Activated gamma-delta T cell (primary cell): ENCODE measurements around the gene SNW1.
"Not testable (repeated sequence)": the region's sequence is repeated elsewhere in the genome, so short reads cannot be mapped to it uniquely, and the experiment has no call there.

ENCODE experiments used
- DNase-seq: peaks from one replicate; lab custom pipeline; 2025; lab: John Stamatoyannopoulos, UW
- total RNA-seq, 2 donors: gene quantifications; one replicate each; lab custom pipeline; 2026; lab: John Stamatoyannopoulos, UW

SNW1 gene
- total RNA-seq = 121 to 127 reads per million in 2 donors

DNA sequence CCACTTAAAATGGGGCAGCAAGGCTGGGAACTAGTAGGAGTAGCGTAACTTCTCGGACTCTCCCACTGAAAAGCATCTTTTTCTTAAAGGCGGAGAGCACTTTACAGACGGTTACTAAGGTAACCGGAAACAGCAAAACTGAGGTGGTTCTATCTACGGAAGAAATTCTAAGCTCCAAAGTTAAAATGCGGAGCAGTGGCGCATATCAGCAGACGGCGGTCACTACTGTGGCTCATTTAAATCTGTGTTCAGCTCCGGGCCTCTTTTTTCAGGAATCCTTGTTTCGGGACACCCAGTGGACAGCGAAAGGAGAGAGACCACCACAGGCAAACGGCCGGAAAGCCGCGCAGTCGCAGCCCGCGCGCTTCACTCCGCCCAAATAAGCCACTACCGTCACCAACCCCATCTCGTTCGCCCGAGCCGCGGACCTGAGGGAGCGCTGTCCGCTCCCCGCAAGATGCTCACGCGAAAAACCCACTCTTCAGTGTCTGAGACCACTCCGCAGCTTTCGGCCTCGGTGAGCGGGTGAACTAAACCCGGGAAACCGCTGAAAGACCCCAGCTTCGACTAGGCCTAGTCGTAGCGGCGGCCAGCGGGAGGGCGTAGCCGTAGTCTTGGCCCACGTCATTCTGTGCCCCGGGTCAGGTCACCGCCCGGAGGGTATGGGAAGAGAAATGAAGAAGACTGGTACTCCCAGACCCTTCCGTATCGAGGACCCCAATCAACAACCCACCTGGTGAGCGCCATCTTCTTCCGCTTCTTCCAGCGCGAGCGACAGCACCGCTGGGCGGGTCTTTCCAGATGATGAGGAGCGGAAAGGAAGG is at the start of gene SNW1:
SNW1 (minus strand) TSS at position 776 of the 824 bp plus-strand sequence; CDS start at position 747, 29 bp downstream.
- peak; percentile 72 for DNase-seq

DNA sequence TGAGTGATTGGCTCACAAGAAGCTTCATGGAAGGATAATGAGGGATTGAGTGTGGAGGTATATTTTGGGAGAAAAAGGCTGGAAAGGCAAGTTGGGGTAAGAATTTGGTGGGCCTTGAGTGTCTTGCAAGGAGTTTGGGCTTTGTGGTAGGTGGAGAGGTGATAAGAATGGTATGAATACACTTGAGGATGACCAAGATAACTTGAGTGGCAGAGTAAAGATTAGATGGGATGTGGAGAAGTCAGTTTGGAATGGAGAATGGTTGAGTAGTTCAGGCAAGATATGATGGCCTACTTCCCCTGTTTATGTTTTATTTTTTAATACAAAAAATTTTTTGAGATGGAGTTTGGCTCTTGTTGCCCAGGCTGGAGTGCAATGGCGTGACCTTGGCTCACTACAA is 48.1 kb upstream of the SNW1 start:
- no peak for DNase-seq

DNA sequence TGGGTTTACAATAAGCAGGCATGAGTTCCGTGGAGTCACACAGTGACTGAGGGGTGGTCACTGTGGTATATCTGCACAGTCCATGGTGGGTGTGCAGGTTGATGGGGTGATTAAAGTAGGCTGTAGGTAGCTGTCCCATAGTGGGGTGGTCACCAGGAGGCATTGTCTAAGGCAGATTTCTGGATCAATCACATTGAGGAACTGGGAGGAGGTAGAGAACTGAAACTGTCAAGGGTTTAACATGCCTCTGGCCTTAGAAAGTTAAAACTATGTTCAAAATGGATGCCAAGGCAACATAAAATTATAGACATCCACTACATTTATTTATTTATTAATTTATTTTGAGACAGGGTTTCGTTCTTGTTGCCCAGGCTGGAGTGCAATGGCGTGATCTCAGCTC is 47.3 kb upstream of the SNW1 start:
- DNase-seq = no peak

DNA sequence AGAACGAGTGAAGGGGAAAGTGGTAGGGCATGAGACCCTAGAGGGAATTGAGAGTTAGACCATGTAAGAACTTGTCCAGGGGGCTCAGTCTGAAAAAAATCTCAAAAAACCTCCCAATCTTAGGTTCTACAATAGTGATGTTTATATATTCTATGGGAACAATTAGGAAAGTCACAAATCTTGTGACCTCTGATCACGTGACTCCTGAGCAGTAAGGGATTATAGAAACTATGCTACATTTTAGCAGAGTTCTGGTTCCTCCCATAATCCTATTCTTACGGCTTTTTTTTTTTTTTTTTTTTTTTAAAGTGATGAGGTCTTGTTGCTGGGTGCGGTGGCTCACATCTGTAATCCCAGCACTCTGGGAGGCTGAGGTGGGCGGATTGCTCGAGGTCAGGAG is 44.8 kb upstream of the SNW1 start:
- DNase-seq = no peak

DNA sequence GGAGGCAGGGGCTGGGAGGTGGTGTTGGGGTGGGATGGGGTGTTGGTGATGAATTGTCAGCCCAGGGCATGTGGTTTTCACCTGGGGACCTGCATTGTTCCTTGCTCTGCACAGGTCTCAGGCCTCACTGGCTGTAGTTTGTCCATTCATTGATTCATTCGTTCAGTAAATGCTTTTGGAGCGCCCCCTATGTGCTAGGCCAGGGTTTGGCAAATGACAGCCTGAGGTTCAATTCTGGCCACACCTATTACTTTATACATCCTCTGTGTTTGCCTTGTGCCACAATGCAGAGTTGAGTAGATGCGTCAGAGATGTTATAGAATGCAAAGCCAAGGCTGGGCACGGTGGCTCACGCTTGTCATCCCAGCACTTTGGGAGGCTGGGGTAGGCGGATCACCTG is 43.6 kb upstream of the SNW1 start:
- no peak for DNase-seq

DNA sequence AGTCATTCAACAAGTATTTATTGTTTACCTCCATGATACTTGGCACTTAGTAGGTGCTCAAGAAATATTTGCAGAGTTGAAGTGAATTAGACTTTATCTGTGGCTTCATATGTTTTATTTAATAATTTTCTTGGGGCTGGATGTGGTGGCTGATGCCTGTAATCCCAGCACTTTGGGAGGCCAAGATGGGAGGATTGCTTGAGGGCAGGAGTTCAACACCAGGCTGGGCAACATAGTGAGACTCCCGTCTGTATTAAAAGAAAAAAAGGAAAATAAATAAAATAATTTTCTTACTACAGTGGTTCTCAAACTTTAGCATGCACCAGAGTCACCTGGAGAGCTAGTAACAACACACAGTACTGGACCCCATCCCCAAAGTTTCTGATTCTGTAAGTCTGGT is 39.9 kb upstream of the SNW1 start:
- DNase-seq = no peak

DNA sequence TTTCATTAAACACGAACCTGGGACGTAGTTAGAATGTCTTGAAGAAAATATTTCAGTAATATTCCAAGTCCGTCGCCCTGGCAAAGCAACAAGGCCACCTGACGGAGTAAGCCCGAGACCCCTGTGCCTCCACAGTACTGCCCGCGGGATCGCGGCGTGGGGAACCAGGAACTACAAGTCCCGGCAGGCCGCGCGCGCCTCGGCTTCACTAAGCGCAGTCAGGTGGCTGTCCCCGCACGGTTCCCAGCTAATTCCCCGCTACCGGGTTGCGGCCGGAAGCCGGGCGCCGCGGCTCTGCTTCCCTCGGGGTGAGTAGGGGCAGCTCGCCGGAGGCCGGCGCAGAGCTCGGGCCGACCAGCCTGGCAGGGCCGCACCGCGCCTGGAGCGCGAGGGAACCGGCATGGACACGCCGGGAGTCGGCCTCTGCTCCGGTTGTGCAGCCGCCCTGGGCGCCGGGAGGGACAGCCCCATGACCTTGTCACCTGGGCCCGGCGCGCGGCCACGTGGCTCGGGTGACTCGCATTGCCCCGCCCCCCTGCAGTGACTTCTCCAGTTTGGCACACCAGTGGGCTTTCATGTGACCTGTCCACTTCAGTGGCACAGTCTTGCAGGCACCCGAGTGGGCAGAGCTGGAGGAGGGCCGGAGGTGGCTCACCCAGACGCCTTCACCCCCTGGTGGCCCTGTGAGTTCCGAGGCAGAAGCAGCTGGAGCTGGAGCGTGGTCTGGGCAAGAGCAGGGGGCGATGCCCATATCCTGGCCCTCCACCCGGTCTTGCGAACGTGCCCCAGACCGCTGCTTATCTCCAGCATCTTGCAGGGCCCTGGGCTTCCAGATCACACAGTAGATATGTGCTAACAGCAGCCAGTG is 39.1 kb upstream of the SNW1 start, which contains the start of gene ADCK1:
ADCK1 (plus strand) TSS at position 247 of the 868 bp plus-strand sequence. CDS start 18,870 bp downstream, outside the sequence.
- DNase-seq = peak; percentile 75

DNA sequence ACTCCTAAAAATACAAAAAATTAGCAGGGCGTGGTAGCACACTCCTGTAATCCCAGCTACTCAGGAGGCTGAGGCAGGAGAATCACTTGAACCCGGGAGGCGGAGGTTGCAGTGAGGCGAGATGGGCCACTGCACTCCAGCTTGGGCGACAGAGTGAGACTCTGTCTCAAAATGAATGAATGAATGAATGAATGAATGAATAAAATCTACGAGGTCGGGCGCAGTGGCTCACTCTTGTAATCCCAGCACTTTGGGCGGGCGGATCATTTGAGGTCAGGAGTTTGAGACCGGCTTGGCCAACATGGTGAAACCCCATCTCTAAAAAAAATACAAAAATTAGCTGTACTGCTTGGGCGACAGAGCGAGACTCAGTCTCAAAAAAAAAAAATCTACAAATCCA is 38.5 kb upstream of the SNW1 start:
- not testable (repeated sequence) for DNase-seq

DNA sequence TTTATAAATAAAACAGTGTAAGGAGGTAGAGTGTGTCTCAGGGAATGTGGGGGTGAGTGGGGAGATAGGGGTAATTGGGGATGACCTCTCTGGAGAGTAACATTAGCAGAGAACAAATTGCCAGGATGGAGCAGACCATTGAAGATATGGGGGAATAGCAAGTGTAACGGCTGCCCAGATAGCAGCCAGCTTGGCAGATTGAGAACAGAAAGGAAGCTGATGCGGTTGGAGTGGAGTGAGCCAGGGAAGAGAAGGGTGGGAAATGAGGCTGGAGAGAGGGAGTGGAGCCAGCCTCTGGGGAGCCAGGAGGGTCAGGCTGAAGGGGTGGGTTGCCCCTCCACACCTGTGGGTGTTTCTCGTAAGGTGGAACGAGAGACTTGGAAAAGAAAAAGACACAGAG is 33.4 kb upstream of the SNW1 start:
- no peak for DNase-seq

DNA sequence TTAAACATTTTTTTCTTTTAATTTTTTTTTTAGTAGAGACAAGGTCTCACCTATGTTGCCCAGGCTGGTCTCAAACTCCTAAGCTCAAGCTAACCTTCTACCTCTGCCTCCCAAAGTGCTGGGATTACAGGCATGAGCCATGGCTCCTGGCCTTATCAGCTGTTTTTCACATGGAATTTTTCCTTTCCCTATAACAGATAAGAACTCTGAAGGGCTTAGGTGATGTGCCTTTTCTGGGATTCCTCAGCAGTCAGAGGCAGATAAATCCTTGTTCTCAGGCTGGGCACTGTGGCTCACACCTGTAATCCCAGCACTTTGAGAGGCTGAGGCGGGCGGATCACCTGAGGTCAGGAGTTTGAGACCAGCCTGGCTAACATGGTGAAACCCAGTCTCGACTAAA is 32.3 kb upstream of the SNW1 start:
- not testable (repeated sequence) for DNase-seq

DNA sequence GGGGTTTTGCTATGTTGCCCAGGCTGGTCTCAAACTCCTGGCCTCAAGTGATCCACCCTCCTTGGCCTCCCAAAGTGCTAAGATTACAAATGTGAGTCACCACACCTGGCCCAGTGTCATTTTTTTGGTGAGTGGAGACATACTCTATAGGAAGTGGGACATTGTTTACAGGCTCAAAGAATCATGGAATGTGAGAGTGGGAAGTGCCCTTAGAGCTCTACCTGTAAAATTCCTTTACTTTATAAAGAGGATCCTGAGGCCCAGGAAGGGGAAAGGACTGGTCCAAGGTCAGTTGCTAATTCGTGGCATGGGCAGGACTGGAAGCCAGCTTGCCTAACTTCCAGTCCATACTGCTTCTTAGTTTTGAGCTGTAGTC is 30.3 kb upstream of the SNW1 start:
- no peak for DNase-seq

DNA sequence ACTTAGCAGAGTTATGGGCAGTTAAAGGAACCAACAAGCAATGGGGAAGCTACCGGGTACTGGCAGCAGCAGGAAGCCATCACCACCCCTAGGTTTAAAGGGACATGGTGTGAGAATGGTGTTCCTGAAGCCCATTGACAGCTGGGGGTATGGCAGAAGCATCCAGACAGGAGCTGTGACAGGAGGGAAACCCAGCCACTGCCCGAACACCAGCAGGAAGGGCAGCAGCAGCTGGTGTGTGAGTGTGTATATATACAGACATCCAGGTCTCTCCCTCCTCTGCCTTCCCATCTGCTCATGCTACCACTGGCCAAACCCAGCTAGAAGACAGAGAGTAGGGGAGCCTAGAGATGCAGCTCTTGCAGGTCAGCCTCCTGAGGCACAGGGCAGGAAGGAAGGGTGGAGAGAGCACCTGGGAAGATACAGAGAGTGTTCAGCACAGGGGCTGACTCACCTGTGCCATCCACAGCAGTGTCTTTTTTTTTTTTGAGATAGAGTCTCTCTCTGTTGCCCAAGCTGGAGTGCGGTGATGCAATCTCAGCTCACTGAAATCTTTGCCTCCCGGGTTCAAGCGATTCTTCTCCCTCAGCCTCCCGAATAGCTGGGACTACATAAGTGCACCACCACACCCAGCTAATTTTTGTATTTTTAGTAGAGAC is 29.7 kb upstream of the SNW1 start:
- no peak for DNase-seq

DNA sequence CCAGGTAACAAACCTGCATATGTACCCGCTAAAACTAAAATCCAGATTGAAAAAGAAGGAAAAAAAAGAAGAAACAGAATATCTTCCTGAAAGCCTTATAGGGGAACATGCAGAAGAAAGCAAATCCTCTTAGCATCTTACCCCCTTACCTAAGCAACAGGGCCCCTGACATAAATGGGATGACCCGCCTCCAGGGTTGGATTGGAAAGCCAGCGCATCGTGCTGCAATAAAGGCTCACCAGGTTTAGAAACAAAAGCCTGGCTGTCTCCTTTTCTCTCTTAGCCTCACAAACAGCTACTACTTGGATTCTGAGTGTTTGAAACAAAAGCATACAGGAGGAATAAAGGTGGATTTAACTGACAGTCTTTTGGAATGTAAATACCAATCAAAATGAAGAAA is 25.2 kb upstream of the SNW1 start:
- no peak for DNase-seq

DNA sequence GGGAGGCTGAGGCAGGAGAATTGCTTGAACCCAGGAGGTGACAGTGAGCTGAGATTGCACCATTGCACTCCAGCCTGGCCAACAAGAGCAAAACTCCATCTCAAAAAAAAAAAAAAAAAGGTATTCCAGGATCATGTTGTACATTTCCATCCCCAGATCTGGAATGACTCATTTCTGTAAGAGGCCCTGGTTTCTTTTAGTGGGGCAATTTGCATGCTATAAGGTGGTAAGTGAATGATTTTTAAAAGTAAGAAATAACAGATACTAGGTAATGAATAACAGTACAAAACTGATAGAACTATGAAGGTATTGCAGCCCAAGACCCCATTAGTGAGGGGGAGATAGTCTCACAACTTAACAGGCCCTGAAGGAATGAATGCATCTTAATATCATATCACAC is 21.2 kb upstream of the SNW1 start:
- no peak for DNase-seq

DNA sequence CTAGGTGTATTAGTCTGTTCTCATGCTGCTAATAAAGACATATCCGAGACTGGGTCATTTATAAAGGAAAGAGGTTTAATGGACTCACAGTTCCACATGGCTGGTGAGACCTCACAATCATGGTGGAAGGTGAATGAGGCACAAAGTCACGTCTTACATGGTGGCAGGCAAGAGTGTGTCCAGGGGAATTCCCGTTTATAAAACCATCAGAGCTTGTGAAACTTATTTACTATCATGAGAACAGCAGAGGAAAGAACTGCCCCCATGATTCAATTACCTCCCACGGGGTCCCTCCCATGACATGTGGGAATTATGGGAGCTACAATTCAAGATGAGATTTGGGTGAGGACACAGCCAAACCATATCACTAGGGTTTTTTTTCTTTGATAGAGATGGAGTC is 13.0 kb upstream of the SNW1 start:
- DNase-seq = not testable (repeated sequence)

DNA sequence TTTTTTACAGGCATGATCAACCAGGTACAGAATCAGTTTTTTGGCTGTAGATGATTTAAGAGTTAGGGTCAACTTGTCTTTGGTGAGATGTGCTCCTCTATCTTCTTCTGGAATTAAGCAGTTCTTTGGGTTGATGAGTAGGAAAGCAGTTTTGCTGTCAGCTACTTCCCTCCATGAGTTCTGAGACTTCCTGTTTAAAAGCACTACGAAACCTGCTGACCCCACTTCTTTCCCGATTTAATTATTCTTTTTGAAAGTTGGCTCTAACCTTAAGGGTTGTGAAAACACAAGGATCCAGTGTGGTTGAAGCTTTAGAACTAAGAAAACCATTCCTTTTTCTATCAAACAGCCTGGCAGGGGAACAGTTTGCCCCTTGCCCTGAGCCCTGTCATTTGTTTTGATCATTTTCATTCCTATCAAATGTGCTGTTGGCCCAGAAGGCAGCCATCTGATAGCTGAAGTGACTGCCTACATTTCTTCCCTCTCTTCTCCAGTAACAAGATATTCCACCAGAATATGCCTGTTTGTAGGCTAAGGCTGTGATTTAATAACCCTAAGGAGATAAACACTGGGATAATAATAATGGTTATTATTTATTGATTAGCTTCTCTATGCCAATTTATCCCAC is 7.6 kb upstream of the SNW1 start:
- DNase-seq = not testable (repeated sequence)

DNA sequence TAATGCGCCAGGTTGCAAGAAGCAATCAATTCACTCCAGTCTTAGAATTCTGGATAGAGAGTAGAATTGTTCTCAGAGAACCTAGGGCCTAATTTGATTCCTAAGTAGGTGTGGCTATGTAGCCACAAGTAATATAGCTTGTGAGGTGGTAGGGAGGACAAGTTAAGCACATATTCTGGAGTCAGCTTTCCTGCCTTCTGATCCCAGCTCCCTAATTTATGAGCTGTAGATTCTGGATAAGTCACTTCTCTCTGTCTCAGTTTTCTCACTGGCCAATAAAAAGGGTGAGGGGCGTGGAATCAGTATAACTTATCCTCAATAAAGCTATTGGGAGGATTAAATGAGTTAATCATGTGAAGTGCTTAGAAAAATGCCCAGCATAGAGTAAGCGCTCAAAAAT is 3.0 kb upstream of the SNW1 start:
- DNase-seq = no peak

DNA sequence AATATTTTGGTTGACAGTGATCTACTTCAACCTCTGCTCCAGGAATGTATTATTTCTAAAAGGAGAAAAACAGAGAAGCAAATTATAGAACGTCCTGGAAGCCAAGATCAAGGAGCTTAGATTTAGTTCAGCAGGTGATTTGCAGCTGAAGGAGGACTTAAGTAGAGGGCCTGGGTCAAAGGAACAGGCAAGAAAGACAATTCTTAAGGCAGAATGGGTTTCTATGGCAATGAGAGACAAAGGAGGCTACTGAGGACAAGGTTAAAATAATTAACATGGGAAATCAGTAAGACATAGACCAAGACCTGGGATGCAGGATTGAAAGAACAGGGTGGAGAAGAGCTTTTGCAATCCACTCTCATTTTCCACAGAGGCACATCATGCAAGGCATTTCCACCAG is 2.4 kb upstream of the SNW1 start:
- no peak for DNase-seq

DNA sequence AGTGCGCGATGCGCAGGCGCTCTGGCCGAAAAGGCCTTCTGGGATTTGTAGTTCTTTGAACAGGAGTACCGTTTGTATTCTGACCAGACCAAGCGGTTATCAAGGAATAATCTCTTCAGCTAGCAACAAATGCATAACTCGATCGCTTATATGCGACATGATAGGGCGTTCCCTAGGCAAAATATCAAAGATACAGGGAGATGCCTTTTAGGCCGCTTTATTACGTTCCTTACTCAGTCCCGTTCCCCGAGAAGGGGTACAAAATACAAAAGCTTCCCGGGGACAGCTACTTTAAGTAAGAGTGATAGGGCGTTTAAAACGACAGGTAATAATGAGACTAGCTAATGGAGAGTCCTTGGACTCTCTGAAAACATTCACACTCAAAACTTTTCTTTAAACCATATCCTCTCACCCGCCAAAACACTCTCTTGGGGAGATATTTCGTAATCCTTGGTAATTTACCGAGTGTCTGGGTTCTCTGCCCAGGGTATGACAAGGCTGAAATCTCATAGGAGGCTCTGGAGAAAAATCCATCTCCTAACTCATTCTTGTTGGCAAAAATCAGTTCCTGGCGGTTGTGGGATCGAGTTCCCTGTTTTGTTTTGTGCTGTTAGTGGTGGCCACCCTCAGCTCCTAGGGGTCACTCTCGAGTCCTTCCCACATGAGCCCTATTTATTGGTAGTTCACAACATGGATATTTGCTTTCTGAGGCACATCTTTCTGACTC is 412 bp upstream of the SNW1 start:
- no peak for DNase-seq

DNA sequence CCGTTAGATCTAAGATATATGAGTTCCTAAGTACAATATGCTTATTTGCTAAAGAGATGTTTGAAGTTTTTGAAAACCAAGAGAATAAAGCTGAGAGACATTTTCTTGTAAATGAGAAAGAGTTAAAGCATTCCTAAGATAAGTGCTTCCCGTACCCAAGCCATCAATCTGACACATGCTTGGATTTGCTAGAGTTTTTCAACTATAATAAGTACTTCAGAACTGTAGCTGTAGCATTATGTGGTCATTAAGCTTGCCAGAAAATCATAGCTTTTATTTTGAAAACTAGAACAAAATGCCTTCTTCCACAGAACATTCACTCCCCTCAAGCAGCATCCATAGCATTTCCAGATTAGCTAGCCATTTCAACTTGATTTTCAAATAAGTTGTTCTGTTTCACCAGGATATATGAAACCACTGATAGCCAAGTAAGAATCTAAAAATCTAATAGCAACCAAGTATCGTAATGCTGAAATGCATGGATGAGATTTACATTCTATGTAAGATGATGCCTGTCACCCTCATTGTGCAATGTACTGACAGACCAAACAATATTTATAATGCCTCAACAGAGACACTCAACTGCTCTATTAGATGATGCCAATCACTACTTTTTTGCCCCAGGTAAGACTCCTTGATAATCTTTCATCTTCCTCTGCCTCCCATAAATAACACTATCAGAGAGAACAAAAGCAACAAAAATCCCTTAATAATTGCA is 8.0 kb downstream of the SNW1 start:
- no peak for DNase-seq

DNA sequence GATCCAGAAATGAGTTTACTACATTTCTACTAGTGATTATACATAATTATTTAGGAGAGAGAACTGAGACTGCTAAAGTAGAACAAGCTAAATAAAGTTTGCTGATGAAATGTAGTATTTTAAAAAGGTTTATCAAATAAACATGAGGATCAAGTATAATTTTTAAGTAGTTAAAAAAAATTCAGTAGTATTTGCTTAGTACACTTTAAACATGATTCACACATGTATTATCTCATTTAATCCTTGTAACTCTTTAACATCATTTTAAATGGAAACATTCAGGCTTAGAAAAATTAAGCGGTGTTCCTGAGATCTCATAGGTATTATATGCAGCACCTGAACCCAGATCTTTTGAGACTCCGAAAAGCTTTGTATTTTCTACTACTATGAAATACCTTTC is 8.7 kb downstream of the SNW1 start:
- no peak for DNase-seq
